Vagina (tissue), 2 donors: ENCODE data around the gene BNIPL. TPM values are rescaled to one million over a fixed set of nuclear protein-coding genes. Genes with fewer than 3 reads are reported as not detected.

ENCODE experiments used
- DNase-seq, 2 donors: peaks; one replicate each; pipeline ENCODE4 v3.0.0-alpha.2; 2017; ENCODE audit errors: extremely low spot score in 2 of 2
- H3K27ac ChIP-seq: fragments of 200-600 bp; sonication (generic); one replicate; pipeline ENCODE4 v1.5.1; 2019
- H3K27me3 ChIP-seq: fragments of 200-600 bp; sonication (generic); one replicate; pipeline ENCODE4 v1.5.1; 2019
- H3K36me3 ChIP-seq, 2 donors: fragments of 200-600 bp; sonication (generic); one replicate each; pipeline ENCODE4 v1.5.1; 2017 to 2019
- H3K4me1 ChIP-seq: fragments of 200-600 bp; sonication (generic); one replicate; pipeline ENCODE4 v1.5.1; 2019
- H3K4me3 ChIP-seq, 2 donors: fragments of 200-600 bp; sonication (generic); 1 replicate in 1 of 2; 2 replicates in 1 of 2; pipeline ENCODE4 v1.5.1; 2016 to 2019
- H3K9me3 ChIP-seq: fragments of 200-600 bp; sonication (generic); one replicate; pipeline ENCODE4 v1.5.1; 2019
- POLR2A ChIP-seq, 2 donors: fragments of 450-650 bp; IDR thresholded peaks; one replicate each; pipeline ENCODE4 v1.6.1; 2017; ENCODE audit warnings: antibody characterized with exemption in 2 of 2, mild to moderate bottlenecking in 2 of 2, moderate library complexity in 2 of 2
- POLR2AphosphoS5 ChIP-seq, 2 donors: sonication (generic); formaldehyde crosslinking; IDR thresholded peaks; one replicate each; pipeline ENCODE4 v1.9.0; 2017; ENCODE audit warnings: antibody characterized with exemption in 2 of 2, mild to moderate bottlenecking in 2 of 2, low read depth in 1 of 2; ENCODE audit not compliant: insufficient read depth in 1 of 2
- intact Hi-C: fragments of 100-400 bp; cut with DNase I; formaldehyde crosslinking; loops from one replicate; pipeline ENCODE4 v1.15.1; 2023
- total RNA-seq: library from RNA; depleted of rRNA; stranded (reverse); fragments of >200 nt; gene quantifications from one replicate; pipeline ENCODE4 v1.2.3, GENCODE V29; 2016
- TF ChIP-seq, protein P1 (sequence below), 3 experiments: fragments of 450-650 bp in 2 of 3; fragments of 200-600 bp in 1 of 3; sonication (generic) in 1 of 3; IDR thresholded peaks; one replicate each; pipeline ENCODE4 v1.5.1; 2017 to 2019; ENCODE audit warnings: antibody characterized with exemption in 3 of 3, mild to moderate bottlenecking in 2 of 3, moderate library complexity in 2 of 3

The BNIPL gene
- total RNA-seq, 1 donor from 2014 or later: 105 TPM

DNA sequence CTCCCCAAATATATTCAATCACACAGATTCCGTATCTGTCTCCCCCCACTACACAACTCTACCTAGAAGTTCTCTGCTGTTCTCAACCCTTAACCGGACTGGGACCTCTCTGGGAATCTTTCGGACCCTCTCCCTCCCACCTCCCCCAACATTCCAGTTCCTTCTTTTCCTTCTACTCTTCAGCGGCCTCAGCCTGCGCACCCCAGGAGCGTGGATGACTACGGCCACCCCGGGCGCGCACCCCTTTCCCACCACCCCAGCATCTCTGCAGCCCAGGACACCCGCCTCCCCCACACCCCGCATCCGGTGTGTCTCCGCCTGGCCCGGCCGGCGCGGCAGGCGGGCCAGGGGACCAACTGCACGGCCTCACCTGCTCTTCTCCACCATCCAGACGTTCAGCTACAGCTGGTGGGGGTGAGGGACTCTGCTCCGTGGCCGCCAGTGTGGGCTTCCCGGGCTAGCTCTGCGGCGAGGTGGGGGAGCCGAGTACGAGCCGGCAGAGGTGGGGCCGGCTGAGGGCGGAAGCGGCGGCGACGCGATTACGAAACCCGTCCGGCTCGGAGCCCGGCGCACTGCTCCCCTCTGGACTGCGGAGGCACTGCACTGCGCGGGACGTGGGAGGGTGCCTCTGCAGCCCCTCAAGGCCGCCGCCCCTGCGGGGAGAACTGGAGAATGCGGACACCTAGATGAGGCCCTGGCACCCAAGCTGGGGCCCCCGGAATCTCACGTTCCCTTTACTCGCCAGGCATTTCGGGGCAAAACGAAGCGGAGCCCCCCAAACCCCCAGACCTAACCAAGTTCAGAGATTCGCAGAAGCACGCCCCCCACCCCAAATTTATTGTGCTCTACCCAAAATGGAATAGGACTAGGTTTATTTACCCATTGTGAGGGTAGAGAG, 23.0 kb downstream of the BNIPL start, which contains the start of gene CDC42SE1:
CDC42SE1 (minus strand) TSS at position 514 of the 898 bp plus-strand sequence. CDS start 3,892 bp downstream, outside the sequence.
- H3K36me3 ChIP-seq: peaks cover 4 to 15% of the 10 kb centered on the region in 2 donors
- H3K4me3 ChIP-seq: peak within 1 kb of the TSS; percentile 72 to 76
- H3K9me3 ChIP-seq: no peaks in the 10 kb centered on the region
- no peak for DNase-seq
- peak; percentile 63 to 99 for TF ChIP-seq POLR2AphosphoS5 (IDR thresholded peaks at IDR 0.05; ENCODE audit: insufficient read depth in 1 of 2, low read depth in 1 of 2)
- peak in 1 of 2 donors; percentile 79 for TF ChIP-seq POLR2A (IDR thresholded peaks at IDR 0.05)
- TF ChIP-seq, protein P1, sequence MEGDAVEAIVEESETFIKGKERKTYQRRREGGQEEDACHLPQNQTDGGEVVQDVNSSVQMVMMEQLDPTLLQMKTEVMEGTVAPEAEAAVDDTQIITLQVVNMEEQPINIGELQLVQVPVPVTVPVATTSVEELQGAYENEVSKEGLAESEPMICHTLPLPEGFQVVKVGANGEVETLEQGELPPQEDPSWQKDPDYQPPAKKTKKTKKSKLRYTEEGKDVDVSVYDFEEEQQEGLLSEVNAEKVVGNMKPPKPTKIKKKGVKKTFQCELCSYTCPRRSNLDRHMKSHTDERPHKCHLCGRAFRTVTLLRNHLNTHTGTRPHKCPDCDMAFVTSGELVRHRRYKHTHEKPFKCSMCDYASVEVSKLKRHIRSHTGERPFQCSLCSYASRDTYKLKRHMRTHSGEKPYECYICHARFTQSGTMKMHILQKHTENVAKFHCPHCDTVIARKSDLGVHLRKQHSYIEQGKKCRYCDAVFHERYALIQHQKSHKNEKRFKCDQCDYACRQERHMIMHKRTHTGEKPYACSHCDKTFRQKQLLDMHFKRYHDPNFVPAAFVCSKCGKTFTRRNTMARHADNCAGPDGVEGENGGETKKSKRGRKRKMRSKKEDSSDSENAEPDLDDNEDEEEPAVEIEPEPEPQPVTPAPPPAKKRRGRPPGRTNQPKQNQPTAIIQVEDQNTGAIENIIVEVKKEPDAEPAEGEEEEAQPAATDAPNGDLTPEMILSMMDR (IDR thresholded peaks at IDR 0.05): peak in 2 of 3 experiments; percentile 58 to 80
- intact Hi-C loops: no loop called here
- peak within 1 kb of the TSS; percentile 90 for H3K27ac ChIP-seq
- H3K27me3 ChIP-seq: no peaks in the 10 kb centered on the region
- peaks cover 47% of the 10 kb centered on the region for H3K4me1 ChIP-seq

DNA sequence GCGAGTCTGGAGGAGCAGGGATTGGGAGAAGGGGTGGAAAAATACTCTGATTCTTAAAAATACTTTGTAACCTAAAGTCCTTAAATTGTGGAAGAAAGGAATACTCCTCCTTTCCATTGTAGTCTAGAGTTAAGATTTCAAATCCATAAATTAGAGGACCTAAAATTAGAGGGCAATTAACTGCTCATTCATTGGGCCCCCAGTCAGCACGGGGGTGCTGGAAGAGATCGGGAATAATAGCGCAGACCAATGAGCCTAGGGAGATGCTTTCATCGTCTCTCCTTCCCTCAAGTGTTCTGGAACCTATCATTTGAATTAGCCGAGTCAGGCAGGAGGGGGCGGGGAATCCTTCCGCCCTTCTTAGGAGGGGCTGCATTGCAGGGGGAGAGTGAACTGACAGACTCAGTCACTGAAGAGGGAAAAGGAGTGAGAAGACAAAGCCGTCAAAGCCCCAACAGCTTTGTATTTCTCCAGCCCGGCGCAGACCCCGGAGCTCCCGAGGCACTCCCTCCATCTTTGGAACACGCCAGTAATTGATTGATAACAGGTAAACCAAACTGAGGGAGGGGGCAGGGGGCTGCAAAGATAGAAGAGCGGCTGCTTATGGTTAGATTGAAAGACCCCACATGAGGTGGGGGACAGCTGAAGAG, 23.7 kb downstream of the BNIPL start, which contains the start of gene MLLT11:
MLLT11 (plus strand) TSS at position 391 of the 650 bp plus-strand sequence. CDS start 6,828 bp downstream, outside the sequence.
- Histone ChIP-seq H3K36me3 (peaks cover 0 to 7% of the 10 kb centered on the region in 2 donors), H3K4me1 (peaks cover 45% of the 10 kb centered on the region), H3K9me3 (no peaks in the 10 kb centered on the region), H3K4me3 (peak within 1 kb of the TSS; percentile 72 to 76), H3K27ac (peak within 1 kb of the TSS; percentile 90), H3K27me3 (no peaks in the 10 kb centered on the region)
- intact Hi-C loops: no loop called here
- no peak for DNase-seq
- no peak for TF ChIP-seq POLR2AphosphoS5 (IDR thresholded peaks at IDR 0.05; ENCODE audit: insufficient read depth in 1 of 2, low read depth in 1 of 2)
- peak in 1 of 2 donors; percentile 29 for TF ChIP-seq POLR2A (IDR thresholded peaks at IDR 0.05)
- TF ChIP-seq, protein P1 (IDR thresholded peaks at IDR 0.05): no peak

DNA sequence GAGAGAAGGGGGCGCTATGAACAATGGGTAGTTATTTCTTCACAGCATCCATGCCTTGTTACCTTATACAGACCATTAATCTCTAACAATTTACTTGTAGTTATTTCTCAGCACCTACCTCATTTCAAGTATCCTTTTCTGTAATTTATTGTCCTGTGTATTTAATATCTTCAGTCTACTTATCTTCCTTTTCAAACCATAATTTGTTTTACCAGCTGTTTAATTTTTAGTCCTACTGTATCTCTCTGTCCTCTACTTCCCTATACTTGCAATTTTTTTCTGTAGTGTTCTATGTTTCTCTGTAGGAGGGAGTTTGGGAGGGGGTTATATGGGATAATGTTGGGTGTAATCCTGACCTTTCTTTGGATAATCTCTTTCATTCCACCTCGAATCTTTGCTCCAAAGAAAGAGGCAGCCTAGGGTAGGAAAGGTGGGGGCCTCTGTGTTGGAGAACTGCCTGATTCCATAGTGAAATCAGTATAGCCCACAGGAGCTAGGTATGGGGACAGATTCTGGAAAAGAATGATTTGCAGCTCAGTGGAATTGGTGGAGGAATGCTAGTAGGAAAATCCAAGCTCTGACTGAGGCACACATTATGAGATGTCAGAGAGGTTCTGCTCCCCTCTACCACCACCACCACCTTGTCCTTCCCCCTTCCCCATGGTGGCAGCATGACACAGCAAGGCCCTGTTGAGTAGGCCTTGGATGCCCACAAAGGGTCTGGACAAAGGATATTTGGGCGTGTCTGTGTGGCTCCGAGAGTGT, 24.5 kb downstream of the BNIPL start:
- TF ChIP-seq, protein P1 (IDR thresholded peaks at IDR 0.05): no peak
- no peak for TF ChIP-seq POLR2A (IDR thresholded peaks at IDR 0.05)
- no peak for TF ChIP-seq POLR2AphosphoS5 (IDR thresholded peaks at IDR 0.05; ENCODE audit: insufficient read depth in 1 of 2, low read depth in 1 of 2)
- no peak for DNase-seq
- Histone ChIP-seq H3K9me3 (no peaks in the 10 kb centered on the region), H3K27me3 (no peaks in the 10 kb centered on the region), H3K4me3 (peak overlapping the region; percentile 72 to 76), H3K4me1 (peaks cover 37% of the 10 kb centered on the region), H3K36me3 (no peaks in the 10 kb centered on the region), H3K27ac (peak overlapping the region; percentile 90)
- intact Hi-C loops: no loop called here

DNA sequence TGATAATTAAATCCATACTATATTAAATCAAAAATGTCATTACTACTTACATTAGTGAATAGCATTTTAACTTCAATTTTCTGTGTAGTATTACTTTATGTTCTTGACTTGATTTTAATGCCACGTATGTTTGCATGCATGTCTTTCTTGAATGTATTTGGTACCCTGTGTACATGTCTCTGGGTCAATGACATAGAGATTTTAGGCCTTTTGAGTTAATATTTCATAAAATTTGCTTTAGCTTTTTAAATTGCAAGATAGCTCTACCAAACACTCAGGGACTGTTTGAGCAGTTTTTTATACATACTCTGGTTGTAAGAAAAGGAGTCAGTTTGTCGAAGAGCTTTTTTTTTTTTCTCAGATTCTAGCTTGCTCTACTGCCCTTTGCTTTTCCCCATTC, 25.3 kb downstream of the BNIPL start:
- Histone ChIP-seq H3K36me3 (no peaks in the 10 kb centered on the region), H3K27ac (no peak overlapping the region), H3K4me3 (no peak overlapping the region), H3K27me3 (no peaks in the 10 kb centered on the region), H3K9me3 (no peaks in the 10 kb centered on the region), H3K4me1 (peaks cover 29% of the 10 kb centered on the region)
- TF ChIP-seq POLR2A (IDR thresholded peaks at IDR 0.05): no peak
- TF ChIP-seq, protein P1 (IDR thresholded peaks at IDR 0.05): no peak
- TF ChIP-seq POLR2AphosphoS5 (IDR thresholded peaks at IDR 0.05; ENCODE audit: insufficient read depth in 1 of 2, low read depth in 1 of 2): no peak
- DNase-seq: no peak
- intact Hi-C loops: no loop called here
